ENCODE measurements around the gene FOXN1. TPM values are rescaled to one million over a fixed set of nuclear protein-coding genes. Genes with fewer than 3 reads are reported as not detected.
A peak's percentile ranks its signal among the peaks of the same experiment; 100 is the strongest.

The FOXN1 gene
- total RNA-seq, 5 donors from 2014 or later (not counting 1 experiment from before 2014, with no cell fraction given) = not detected

DNA sequence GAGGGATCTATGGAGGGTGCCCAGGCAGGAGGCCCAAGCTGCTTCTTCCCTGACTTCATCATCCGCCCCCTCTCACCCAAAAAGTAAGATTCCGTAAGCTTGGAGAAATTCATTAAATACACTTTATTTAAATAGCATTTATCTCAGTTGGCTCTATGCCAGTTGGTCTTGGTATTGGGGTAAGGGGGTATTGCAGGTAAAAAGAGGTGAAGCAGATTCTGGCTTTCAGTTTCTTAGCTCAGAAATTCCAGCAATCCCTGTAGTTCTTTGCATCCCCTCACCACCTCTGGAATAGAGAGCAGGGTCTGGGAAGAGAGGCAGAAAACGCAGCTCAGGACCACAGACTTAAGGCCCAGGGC lies 71.3 kb downstream of the FOXN1 start:
- Histone ChIP-seq H3K27me3 (replicated peaks in 1 of 2; ENCODE audit: control insufficient read depth in 2 of 2, extremely low read depth in 1 of 2, insufficient read depth in 2 of 2, low read length in 1 of 2) (no peaks in the 10 kb centered on the region), H3K4me1 (ENCODE audit: control insufficient read depth in 1 of 2, extremely low read depth in 1 of 2, insufficient read depth in 2 of 2, low read length in 2 of 2) (peaks cover 3 to 28% of the 10 kb centered on the region in 2 experiments), H3K9me3 (no peaks in the 10 kb centered on the region), H3K4me3 (ENCODE audit: control insufficient read depth in 1 of 2, extremely low read depth in 1 of 2, low read length in 1 of 2) (peak overlapping the region in 1 of 2 donors; percentile 40), H3K27ac (ENCODE audit: low read length) (peak overlapping the region; percentile 54), H3K36me3 (ENCODE audit: control insufficient read depth in 2 of 2, extremely low read depth in 1 of 2, insufficient read depth in 1 of 2, low read length in 1 of 2) (peaks cover 8 to 10% of the 10 kb centered on the region in 2 donors)
- H3K4me3 Mint-ChIP-seq = peak overlapping the region in 1 of 3 donors; percentile 85
- 100% methylated on average over 1 of the region's 3 CpGs for WGBS (ENCODE audit: insufficient coverage)
- peaks cover 4% of the 10 kb centered on the region for H3K36me3 Mint-ChIP-seq
- DNase-seq = no peak
- peaks cover 24 to 34% (median 33%) of the 10 kb centered on the region in 3 donors for H3K4me1 Mint-ChIP-seq
- ChIA-PET CTCF (interaction anchor here (0.6 to 1.7 kb wide), 5 partner anchors 19 to 69 kb away, joined by 3 to 9 read pairs (median 4); partner anchors contain the start of gene SPAG5 (in 1 of the 2)), POLR2A (interaction anchor here in 1 of 2 donors (1.4 kb wide), 1 partner anchor 22 kb away, joined by 15 read pairs; no protein-coding TSS in a partner anchor)
- no peaks in the 10 kb centered on the region for H3K9me3 Mint-ChIP-seq
- ATAC-seq (replicated peaks in 1 of 4) = no peak
- peak overlapping the region in 1 of 2 donors; percentile 34 for H3K27ac Mint-ChIP-seq
- no peaks in the 10 kb centered on the region for H3K27me3 Mint-ChIP-seq

- DNase-seq = no peak
- Mint-ChIP-seq H3K27ac (peak overlapping the region in 1 of 2 donors; percentile 11), H3K9me3 (no peaks in the 10 kb centered on the region), H3K27me3 (no peaks in the 10 kb centered on the region), H3K36me3 (peaks cover 4% of the 10 kb centered on the region), H3K4me3 (no peak overlapping the region), H3K4me1 (peaks cover 16 to 25% (median 22%) of the 10 kb centered on the region in 3 donors)
- 100% methylated on average over 2 of the region's 8 CpGs for WGBS (ENCODE audit: insufficient coverage)
- ChIA-PET CTCF (interaction anchor here in 1 of 2 donors (0.5 kb wide), 1 partner anchor 714 kb away, joined by 3 read pairs; no protein-coding TSS in a partner anchor), POLR2A (interaction anchor here (0.5 to 0.6 kb wide), 2 partner anchors 41 to 83 kb away, joined by 3 read pairs; partner anchors contain the start of genes SDF2 (in 1 of the 2) and SUPT6H (in 1 of the 2))
- Histone ChIP-seq H3K36me3 (ENCODE audit: control insufficient read depth in 2 of 2, extremely low read depth in 1 of 2, insufficient read depth in 1 of 2, low read length in 1 of 2) (peaks cover 8 to 10% of the 10 kb centered on the region in 2 donors), H3K9me3 (no peaks in the 10 kb centered on the region), H3K4me1 (ENCODE audit: control insufficient read depth in 1 of 2, extremely low read depth in 1 of 2, insufficient read depth in 2 of 2, low read length in 2 of 2) (peaks cover 2 to 21% of the 10 kb centered on the region in 2 experiments), H3K27ac (ENCODE audit: low read length) (no peak overlapping the region), H3K4me3 (ENCODE audit: control insufficient read depth in 1 of 2, extremely low read depth in 1 of 2, low read length in 1 of 2) (no peak overlapping the region), H3K27me3 (replicated peaks in 1 of 2; ENCODE audit: control insufficient read depth in 2 of 2, extremely low read depth in 1 of 2, insufficient read depth in 2 of 2, low read length in 1 of 2) (no peaks in the 10 kb centered on the region)
- no peak for ATAC-seq (replicated peaks in 1 of 4)
Measured at GRCh38 chr17:28578246-28579195, 72.4 kb downstream of the FOXN1 start.

DNA sequence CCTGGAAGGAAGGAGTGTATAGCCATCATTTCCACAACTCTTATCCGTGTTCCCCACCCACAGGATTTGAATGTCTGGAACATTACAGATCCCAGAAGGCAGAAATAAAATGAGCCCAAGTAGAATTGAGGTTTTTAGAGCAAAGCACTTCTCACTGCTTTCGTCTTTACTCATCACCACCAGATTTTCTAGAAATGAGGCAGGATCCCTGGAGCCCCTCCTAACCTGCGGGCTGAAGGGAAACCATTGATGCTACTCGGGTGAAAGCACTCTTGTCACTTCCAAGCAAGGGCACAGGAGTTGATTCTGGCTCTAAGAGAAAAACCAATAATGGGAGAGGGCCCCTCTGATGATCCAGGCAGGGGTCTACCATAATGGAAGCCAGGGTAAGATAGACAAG lies 73.4 kb downstream of the FOXN1 start:
- H3K27ac Mint-ChIP-seq = no peak overlapping the region
- peaks cover 2 to 21% of the 10 kb centered on the region in 2 experiments for H3K4me1 ChIP-seq (ENCODE audit: control insufficient read depth in 1 of 2, extremely low read depth in 1 of 2, insufficient read depth in 2 of 2, low read length in 2 of 2)
- no peaks in the 10 kb centered on the region for H3K27me3 ChIP-seq (replicated peaks in 1 of 2; ENCODE audit: control insufficient read depth in 2 of 2, extremely low read depth in 1 of 2, insufficient read depth in 2 of 2, low read length in 1 of 2)
- H3K27me3 Mint-ChIP-seq = no peaks in the 10 kb centered on the region
- CTCF ChIA-PET = interaction anchor here in 1 of 2 donors (0.7 kb wide), 1 partner anchor 10 kb away, joined by 3 read pairs; no protein-coding TSS in a partner anchor
- DNase-seq (no peak), ATAC-seq (replicated peaks in 1 of 4) (no peak)
- POLR2A ChIA-PET = interaction anchor here in 1 of 2 donors (0.7 kb wide), 1 partner anchor 63 kb away, joined by 4 read pairs; no protein-coding TSS in a partner anchor
- H3K4me1 Mint-ChIP-seq = peaks cover 15 to 21% (median 18%) of the 10 kb centered on the region in 3 donors
- H3K36me3 ChIP-seq (ENCODE audit: control insufficient read depth in 2 of 2, extremely low read depth in 1 of 2, insufficient read depth in 1 of 2, low read length in 1 of 2) = peaks cover 3 to 11% of the 10 kb centered on the region in 2 donors
- 60% methylated on average over 1 of the region's 4 CpGs for WGBS (ENCODE audit: insufficient coverage)
- H3K9me3 Mint-ChIP-seq = no peaks in the 10 kb centered on the region
- no peak overlapping the region for H3K4me3 ChIP-seq (ENCODE audit: control insufficient read depth in 1 of 2, extremely low read depth in 1 of 2, low read length in 1 of 2)
- H3K36me3 Mint-ChIP-seq = no peaks in the 10 kb centered on the region
- no peaks in the 10 kb centered on the region for H3K9me3 ChIP-seq
- no peak overlapping the region for H3K27ac ChIP-seq (ENCODE audit: low read length)
- H3K4me3 Mint-ChIP-seq = no peak overlapping the region

- Histone ChIP-seq H3K27ac (ENCODE audit: low read length) (no peak overlapping the region), H3K27me3 (replicated peaks in 1 of 2; ENCODE audit: control insufficient read depth in 2 of 2, extremely low read depth in 1 of 2, insufficient read depth in 2 of 2, low read length in 1 of 2) (no peaks in the 10 kb centered on the region), H3K9me3 (no peaks in the 10 kb centered on the region), H3K4me3 (ENCODE audit: control insufficient read depth in 1 of 2, extremely low read depth in 1 of 2, low read length in 1 of 2) (no peak overlapping the region), H3K36me3 (ENCODE audit: control insufficient read depth in 2 of 2, extremely low read depth in 1 of 2, insufficient read depth in 1 of 2, low read length in 1 of 2) (peaks cover 6 to 20% of the 10 kb centered on the region in 2 donors), H3K4me1 (ENCODE audit: control insufficient read depth in 1 of 2, extremely low read depth in 1 of 2, insufficient read depth in 2 of 2, low read length in 2 of 2) (peaks cover under 1 to 13% of the 10 kb centered on the region in 2 experiments)
- H3K4me1 Mint-ChIP-seq = peaks cover 12 to 13% (median 12%) of the 10 kb centered on the region in 3 donors
- ATAC-seq (replicated peaks in 1 of 4) = no peak
- no CpG with 5 or more reads among the region's 3 CpGs for WGBS (ENCODE audit: insufficient coverage)
- CTCF ChIA-PET = interaction anchor here in 1 of 2 donors (1.0 kb wide), 1 partner anchor 9 kb away, joined by 4 read pairs; no protein-coding TSS in a partner anchor
- H3K4me3 Mint-ChIP-seq = no peak overlapping the region
- DNase-seq = no peak
- peaks cover 11% of the 10 kb centered on the region for H3K36me3 Mint-ChIP-seq
- H3K9me3 Mint-ChIP-seq = no peaks in the 10 kb centered on the region
- H3K27ac Mint-ChIP-seq = no peak overlapping the region
- H3K27me3 Mint-ChIP-seq = no peaks in the 10 kb centered on the region
- POLR2A ChIA-PET = no interaction called here
Measured at GRCh38 chr17:28580959-28581358, 74.8 kb downstream of the FOXN1 start.

GRCh38 chr17:28582513-28582912 lies 76.4 kb downstream of the FOXN1 start:
- Mint-ChIP-seq H3K9me3 (no peaks in the 10 kb centered on the region), H3K27me3 (no peaks in the 10 kb centered on the region), H3K36me3 (peaks cover 12% of the 10 kb centered on the region), H3K4me3 (no peak overlapping the region), H3K4me1 (no peaks in the 10 kb centered on the region), H3K27ac (no peak overlapping the region)
- H3K27ac ChIP-seq (ENCODE audit: low read length) = no peak overlapping the region
- ChIA-PET POLR2A (no interaction called here), CTCF (no interaction called here)
- no peak for DNase-seq
- H3K4me1 ChIP-seq (ENCODE audit: control insufficient read depth in 1 of 2, extremely low read depth in 1 of 2, insufficient read depth in 2 of 2, low read length in 2 of 2) = no peaks in the 10 kb centered on the region
- no peak overlapping the region for H3K4me3 ChIP-seq (ENCODE audit: control insufficient read depth in 1 of 2, extremely low read depth in 1 of 2, low read length in 1 of 2)
- peaks cover 6 to 22% of the 10 kb centered on the region in 2 donors for H3K36me3 ChIP-seq (ENCODE audit: control insufficient read depth in 2 of 2, extremely low read depth in 1 of 2, insufficient read depth in 1 of 2, low read length in 1 of 2)
- no peak for ATAC-seq (replicated peaks in 1 of 4)
- no peaks in the 10 kb centered on the region for H3K27me3 ChIP-seq (replicated peaks in 1 of 2; ENCODE audit: control insufficient read depth in 2 of 2, extremely low read depth in 1 of 2, insufficient read depth in 2 of 2, low read length in 1 of 2)
- no peaks in the 10 kb centered on the region for H3K9me3 ChIP-seq
- 100% methylated on average over 2 of the region's 2 CpGs for WGBS (ENCODE audit: insufficient coverage)

DNA sequence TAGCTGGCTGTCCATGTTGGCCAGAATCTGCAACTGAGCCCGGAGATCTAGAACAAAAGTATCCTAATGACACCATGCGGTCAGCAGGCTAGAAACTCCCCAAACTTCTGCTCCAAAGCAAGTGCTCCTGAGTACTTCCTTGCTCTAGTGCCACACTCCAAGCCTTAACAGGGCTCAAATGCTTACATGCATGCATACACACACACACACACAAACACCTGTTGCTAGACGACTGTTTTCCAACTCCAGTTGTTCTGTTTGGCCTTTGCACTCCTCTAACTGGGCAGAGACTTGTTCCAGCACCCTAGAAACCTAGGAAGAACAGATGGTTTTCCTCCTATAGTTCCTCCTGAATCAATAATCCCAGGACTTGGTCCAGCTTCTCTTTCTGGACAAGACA lies 78.3 kb downstream of the FOXN1 start:
- H3K9me3 Mint-ChIP-seq = no peaks in the 10 kb centered on the region
- ATAC-seq (replicated peaks in 1 of 4) = no peak
- H3K4me1 Mint-ChIP-seq = no peaks in the 10 kb centered on the region
- Histone ChIP-seq H3K36me3 (ENCODE audit: control insufficient read depth in 2 of 2, extremely low read depth in 1 of 2, insufficient read depth in 1 of 2, low read length in 1 of 2) (peaks cover 5 to 24% of the 10 kb centered on the region in 2 donors), H3K4me1 (ENCODE audit: control insufficient read depth in 1 of 2, extremely low read depth in 1 of 2, insufficient read depth in 2 of 2, low read length in 2 of 2) (no peaks in the 10 kb centered on the region), H3K27ac (ENCODE audit: low read length) (no peak overlapping the region), H3K9me3 (no peaks in the 10 kb centered on the region), H3K4me3 (ENCODE audit: control insufficient read depth in 1 of 2, extremely low read depth in 1 of 2, low read length in 1 of 2) (no peak overlapping the region), H3K27me3 (replicated peaks in 1 of 2; ENCODE audit: control insufficient read depth in 2 of 2, extremely low read depth in 1 of 2, insufficient read depth in 2 of 2, low read length in 1 of 2) (no peaks in the 10 kb centered on the region)
- H3K4me3 Mint-ChIP-seq = no peak overlapping the region
- H3K27me3 Mint-ChIP-seq = no peaks in the 10 kb centered on the region
- no peak overlapping the region for H3K27ac Mint-ChIP-seq
- WGBS (ENCODE audit: insufficient coverage) = 100% methylated on average over 3 of the region's 3 CpGs
- CTCF ChIA-PET = no interaction called here
- H3K36me3 Mint-ChIP-seq = peaks cover 16% of the 10 kb centered on the region
- POLR2A ChIA-PET = no interaction called here
- no peak for DNase-seq

All from T-cell (primary cell).